COR-L47 (cell line): ENCODE results near the gene DCC.

Source experiments
- DNase-seq: peaks from one replicate; lab custom pipeline; 2025; lab: John Stamatoyannopoulos, UW

DCC gene

DNA sequence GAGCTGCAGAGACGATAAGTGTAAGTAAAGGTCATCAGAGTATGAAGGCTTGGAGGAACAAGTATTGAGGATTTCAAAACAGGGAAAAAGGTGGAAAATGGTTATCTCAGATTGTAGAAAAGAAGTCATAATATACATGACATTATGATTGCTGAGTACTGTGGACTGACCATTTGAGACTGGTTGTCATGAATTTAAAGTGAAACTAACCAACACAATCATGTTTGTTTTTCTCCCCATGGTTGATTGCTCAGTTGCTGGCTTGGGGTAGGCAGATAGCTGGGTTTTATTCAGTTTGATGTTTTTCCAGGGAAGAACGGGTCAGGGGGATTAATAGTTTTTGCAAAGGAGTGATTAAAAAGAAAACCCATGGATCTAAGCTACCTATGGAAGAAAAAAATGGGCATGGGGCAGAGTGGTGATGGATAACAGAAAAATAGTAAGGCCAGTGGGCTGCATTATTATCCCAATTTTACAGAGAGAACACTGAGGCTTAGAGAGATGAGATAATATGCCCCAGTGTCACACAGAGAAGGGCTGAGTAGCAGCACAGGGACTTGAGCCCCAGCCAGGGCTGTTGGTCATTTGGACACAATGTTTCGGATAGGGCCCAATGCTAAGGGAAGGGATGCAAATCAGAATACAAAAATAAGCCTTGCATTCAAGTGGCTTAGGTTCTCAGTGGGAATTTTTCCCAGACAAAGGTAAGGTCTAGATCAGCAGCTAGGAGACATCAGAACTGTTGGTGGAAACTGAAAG lies 885.7 kb downstream of the DCC start:
- DNase-seq, result no peak

DNA sequence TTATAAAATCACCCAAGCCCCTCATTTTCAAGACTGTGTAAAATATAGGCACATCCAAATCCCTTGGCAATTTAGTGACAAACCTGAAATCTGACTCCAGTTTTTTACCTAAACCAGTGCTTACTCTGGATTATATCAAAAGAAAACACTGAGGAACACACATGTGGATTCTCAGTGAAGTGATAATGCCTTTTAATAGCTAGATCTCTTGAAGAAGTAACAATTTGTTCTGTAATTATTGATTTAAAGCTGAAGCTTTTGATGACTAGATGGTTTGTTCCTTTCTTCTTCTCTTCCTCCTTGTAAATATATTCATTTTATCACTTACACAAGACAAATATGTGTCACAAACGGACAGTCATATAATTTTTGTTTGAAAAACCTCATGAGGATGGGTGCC lies 894.6 kb downstream of the DCC start:
- DNase-seq, result no peak

DNA sequence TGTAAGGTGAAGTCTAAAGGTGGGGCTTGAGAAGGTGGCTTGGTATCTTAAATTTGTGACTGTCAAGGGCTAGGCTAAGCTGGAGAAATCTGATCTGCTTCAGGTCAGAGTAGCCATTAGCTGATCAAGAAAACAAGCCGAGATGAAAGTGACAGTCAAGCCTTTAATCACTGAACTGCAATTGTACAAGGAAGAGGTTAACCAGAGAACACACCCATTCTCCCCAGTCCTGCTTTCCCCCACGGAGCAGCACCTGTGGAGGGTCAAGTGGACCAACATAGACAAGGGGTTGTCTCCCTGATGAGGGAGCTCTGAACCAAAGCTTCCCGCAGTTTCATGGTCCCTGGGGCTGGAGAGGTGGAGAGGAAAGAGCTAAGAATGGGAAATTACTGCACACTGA lies 901.2 kb downstream of the DCC start:
- DNase-seq, result no peak

DNA sequence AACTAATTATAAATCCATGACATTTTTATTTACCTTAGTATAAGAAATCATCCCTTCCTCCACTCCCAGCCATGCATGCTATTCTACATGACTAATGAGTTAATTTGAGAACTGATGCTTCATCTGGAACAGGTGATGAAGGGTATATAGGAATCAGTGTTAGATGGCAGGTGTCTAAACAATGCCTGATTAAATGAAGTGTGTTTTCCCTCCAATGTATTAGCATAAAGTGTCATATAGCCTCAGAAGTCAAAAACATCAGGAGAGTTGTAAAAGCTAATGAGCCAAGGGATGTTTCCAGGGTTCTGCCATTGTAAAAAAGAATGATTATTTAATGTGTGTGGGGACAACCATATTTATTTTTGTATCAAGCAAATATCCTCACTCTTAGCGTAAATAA lies 913.8 kb downstream of the DCC start:
- peak; percentile 27 for DNase-seq

DNA sequence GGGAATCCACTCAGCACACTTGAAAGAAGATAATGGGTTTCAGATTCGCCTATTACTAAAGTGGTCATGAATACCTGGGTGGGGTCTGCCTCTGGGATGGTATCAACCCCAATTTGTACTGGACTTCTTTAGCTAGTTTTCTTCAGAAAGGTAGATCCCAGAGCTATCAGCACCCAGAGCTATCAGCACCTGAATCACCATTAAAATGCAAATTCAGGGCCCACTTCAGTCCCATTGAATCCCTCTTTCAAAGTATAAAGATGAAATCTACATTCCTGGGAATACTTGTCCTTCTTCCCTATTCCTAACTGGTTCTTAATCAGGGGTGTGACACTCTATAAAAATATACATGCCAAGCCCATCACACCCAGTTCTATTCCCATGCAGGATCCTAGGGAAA lies 914.3 kb downstream of the DCC start:
- no peak for DNase-seq

DNA sequence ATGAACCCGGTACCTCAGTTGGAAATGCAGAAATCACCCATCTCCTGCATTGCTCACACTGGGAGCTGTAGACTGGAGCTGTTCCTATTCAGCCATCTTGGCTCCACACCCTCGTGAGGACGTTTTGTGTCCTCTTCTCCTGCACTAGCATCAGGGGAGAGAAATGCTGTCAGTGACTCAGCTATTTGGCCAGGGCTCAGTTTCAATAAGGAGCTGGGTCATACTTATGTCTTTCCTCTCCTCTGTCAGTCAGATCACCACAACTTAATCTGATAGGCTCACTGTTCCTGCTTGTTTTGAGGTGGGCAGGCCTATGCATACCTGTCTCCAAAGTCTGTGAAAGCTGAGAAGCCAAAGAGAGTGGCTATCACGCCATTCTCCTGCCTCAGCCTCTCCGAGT lies 921.2 kb downstream of the DCC start:
- no peak for DNase-seq

DNA sequence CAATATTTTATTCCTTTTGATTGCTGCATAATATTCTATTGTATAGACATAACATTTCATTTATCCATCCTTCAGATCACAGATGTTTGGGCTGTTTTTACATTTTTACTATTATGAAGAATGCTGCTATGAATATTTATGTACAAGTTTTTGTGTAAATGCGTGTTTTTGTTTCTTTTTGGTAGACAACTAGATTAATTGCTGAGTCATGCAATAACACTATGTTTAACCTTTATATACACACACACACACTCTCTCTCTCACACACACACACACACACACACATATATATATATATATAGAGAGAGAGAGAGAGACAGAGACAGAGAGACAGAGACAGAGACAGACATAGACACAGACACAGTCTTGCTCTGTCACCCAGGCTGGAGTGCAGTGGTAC lies 926.9 kb downstream of the DCC start:
- DNase-seq, result no peak

DNA sequence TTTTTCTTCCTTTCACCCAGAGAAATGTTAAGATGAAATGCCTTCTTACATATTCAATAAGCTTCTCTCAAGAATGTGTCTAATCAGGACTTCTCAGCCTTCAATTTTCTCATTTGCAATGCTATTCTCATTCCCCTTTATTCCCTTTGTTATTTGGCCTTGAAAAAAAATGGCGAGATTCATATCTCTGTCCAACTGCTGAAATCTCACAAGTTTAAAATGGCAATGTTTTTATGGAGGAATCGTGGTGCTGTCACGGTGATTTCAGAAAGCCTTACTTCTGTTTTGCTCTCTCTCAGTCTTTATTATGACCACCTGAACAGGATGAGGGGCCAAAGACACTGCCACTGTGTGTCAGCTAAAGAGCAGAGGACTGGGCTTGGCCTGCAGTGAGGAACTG lies 928.5 kb downstream of the DCC start:
- DNase-seq, result no peak

DNA sequence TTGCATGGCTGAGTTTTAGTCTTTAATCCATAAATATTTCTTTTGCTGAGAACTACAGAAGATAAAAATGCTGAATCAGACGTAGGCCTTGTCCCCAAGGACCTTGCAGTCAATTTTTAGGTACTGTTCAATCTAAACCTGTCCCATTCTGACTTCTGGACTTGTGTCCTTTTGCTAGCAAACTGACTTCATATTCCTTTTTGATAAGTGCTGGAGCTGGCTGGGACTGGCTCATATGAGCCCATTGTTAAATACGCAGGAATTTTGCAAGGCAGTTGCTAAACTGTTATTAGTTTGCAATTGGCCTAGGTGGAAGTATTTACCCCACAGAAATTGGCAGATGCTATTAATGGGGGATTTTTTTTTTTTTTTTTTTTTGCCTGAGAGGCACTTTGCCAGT lies 941.4 kb downstream of the DCC start:
- DNase-seq, result no peak

DNA sequence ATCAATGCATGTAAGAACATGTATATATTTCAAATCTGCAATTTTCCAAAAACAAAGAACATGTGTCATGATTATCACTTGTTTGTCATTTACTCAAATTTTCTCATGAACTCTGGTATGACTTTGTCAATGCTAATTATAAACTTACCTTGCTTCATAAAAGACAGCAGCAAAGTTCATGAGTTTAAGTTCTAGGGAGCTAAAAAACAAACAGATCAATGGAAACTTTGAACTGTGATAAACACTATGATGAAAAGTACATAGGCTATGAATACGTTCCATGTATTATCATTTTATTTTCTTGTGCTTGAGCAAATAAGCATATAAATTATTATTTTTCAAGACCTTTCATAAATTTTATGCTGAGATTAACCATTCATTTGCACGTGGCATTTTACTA lies 943.7 kb downstream of the DCC start:
- no peak for DNase-seq

DNA sequence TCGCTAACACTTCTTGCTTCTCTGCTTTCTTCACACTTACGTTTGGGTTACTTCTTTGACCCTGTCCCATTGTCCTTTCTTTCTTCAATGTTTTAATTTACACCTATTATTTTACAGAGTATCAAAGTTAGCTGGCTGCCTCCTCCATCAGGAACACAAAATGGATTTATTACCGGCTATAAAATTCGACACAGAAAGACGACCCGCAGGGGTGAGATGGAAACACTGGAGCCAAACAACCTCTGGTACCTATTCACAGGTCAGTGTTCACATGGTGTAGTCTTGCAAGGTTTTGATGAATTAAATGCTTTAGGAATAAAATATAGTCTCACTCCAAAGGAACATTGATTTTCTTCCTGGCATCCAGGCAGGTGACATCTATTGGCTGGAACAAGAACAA lies 965.5 kb downstream of the DCC start:
- DNase-seq, result no peak

DNA sequence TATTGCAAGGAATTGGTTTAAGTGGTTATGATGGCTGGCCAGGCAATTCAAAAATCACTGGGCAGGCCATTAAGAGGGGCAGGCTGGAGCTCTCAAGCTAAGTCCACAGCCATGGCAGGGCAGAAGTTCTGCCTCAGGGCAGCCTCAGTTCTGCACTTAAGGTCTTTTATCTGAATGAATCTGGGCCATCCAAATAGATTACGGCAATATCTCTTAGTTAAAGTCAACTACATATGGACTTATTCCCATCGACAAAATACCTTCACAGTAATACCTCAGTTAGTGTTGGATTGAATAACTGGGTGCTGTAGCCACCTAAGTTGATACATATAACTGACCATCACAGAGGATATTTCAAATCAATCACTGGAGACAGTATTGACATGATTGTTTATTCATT lies 979.6 kb downstream of the DCC start:
- DNase-seq, result no peak

DNA sequence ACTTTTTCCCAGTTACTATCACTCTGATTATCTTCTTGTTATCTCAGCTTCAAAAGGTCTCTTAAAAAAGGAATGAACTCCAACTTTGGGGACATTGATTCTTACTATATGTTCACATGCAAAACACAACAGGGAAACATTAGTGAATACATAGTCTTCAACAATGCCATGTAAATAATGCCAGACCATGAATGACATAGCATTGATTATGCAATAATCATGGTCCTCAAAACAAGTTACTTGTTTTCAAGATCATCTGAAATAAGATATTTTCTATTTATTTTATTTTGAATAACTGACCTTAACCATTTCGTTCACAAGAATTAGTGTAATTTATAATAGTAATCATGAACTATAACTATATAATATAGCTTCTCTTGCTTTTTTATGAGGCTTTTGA lies 982.2 kb downstream of the DCC start:
- no peak for DNase-seq

DNA sequence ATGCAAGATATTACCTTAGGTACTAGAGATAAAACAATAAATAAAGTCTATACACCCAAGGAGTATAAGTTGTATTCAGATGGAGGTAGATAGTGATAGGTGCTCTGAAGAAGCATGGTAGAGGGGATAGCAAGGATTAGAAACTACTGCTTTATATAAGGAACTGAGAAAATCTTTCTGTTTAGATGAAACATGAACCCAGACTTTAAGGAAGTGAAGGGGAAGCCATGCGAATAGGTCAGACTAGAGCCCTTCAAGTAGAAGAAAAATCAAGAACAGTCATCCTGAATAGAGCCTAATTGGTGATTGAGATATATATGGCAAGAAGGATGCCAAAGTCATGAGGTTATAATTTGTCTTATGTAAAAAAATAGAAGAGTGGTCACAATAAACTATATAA lies 984.4 kb downstream of the DCC start:
- DNase-seq, result no peak

DNA sequence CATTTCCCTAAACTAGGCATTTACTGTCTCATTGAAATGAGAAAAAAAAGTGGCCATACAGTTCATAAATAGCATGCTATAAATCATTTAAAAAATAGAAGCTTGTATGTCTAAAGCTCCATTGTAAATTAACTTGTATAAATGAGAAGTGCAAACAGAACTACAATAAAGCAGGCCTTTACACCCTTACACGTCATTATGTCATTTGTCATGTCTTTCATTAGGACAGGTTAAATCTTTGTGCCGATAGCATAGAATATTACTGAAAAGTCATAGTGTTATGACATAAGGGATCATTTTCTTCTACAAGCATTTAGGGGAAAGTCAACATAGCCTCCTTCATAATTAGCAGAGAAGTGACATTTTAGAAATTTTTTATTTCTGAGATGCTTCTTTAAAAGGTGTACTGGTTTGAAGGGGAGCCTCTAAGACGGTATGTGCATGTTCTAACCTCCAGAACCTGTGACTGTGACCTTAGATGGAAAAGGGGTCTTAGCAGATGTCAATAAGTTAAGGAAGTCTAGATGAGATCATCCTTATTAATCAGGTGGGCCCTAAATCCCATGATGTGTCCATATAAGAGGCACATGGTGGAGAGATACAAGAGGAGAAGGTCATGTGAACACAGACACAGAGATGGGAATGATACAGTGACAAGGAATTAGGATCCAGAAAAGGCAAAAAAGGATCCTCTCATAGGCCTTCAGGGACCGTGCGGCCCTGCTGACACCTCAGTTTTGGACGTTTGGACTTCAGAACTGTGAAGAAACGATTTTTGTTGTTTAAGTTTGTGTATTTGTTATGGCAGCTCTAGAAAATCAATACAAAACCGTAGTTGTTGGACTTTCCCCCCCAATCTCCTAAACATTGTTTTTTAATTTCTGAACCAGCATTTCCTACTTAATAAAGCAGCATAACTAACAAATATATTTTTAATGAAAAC lies 1020.8 kb downstream of the DCC start:
- DNase-seq, result peak; percentile 10

DNA sequence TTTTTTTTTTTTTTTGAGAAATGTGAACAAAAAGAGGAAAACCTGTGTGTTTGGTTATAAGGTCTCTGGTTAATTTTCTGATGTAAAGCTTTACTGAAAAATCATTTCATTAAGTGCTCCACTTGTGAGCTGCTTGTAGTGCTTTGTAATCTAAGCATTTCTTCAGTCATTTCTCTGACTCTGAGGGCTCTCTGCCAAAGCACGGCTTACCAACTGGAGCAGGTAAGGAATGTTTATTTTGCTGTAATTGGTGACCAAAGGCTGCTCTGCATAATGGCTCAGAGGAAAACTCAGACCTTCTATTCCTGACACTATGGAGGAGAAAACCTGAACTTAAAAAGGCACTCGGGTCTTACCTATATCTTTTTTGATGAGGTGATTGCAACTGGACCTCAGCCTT lies 1035.6 kb downstream of the DCC start:
- DNase-seq, result peak; percentile 55

DNA sequence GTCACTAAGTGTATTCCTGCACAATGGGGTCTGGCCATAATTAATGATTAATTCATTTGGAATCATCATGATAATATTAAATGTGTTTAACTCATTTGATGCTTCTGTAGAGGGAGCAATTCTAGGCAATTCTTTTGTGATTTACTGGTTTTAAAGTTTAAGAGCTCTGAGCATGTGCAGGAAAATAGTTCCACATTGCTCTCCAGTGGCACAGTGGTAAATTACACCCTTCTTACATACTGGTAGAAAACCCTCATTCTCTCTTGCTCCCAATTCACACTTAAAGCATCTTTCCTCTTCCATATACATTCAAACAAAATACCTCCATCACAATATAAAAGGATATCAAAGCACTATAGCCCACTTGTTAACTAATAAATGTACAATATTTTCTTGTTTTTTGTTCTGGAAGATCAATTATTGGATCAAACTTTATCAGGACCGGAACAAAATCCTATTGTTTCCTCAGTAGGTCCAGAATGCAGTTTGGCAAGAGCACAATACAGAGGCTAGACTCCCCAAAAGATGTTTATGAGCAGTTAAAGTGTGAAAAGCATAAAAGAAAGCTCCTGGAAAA lies 1040.2 kb downstream of the DCC start:
- peak; percentile 76 for DNase-seq

DNA sequence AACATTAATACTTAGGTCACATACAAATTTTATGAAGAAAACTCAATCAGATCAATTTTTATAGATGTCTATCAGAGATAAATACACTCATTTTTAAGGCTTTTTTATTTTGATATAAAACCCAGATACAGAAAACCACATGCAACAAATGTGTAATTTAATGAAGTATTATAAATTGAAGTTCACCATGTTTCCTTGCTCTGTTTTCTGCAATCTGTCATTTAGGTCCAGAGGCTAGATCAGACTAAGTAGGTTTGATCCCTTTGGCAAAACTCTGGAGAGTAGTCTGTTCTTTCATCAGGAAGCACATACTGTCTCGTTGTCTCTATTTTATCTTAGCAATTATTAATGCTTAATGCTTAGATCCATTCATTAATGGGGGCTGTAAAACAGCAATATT lies 1042.9 kb downstream of the DCC start:
- no peak for DNase-seq

DNA sequence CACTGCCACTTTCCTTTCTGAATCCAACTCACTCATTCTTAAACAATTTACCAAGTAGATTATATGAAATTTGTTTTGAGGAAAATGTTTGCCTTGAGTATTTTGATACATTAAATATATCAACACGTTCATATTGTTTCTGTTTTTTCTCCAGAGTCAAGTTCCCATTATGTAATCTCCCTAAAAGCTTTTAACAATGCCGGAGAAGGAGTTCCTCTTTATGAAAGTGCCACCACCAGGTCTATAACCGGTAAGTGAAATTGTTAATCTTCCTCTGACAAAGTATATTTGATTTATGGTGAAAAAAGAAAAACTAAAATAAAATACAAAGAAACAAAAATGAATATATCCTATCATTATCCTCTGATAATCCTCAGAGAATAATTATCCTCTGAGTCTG lies 1045.9 kb downstream of the DCC start:
- no peak for DNase-seq

DNA sequence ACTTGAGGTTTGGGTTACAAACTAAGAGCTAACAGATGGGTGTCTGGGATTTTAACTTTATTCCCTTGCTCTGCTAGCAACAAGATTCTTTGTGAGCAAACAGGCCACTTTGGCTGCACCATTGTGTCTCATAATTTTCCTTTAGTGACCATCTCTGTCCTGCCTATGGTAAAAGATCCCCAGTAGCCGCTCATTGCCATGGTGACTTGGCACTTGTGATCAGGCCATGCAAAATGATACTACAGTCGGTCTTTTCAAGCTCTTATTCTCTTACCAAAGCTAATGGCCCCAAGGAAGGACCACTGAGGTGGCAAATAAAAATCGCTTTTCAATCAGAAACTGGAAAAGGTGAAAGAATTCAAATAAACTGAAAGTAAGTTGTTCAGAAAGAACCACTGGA lies 1047.6 kb downstream of the DCC start:
- DNase-seq, result no peak

DNA sequence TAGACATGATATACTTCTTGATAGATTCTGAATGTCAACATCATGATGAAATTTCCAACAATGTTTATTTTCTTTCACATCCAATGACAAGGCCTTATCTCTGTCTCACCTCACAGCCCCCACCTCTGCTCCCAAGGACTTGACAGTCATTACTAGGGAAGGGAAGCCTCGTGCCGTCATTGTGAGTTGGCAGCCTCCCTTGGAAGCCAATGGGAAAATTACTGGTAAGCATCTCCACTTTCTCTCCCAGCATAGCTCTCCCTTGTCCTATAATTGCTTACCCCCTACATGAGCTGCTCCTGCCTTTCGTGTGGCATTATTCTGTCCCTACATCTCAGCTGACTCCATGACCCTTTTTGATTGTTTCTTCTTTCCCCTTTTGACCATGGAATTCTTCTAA lies 1062.7 kb downstream of the DCC start:
- DNase-seq, result peak; percentile 46

DNA sequence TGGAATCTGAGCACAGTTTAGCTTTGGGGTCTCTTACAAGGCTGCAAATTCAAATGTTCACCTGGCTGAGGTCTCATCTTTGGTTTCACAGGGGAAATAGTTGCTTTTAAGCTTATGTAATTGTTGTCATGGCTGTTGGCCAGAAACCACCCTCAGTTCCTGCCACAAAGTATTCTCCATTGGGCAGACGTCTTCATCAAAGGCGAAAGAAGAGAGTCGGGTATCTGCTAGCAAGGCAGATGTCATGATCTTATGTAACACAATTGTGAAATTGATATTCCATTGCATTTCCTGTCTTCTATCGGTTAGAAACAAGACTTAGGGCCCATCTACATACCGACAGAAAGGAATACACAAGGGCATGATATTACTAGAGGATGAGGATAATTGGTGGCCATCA lies 1068.3 kb downstream of the DCC start:
- DNase-seq, result no peak

DNA sequence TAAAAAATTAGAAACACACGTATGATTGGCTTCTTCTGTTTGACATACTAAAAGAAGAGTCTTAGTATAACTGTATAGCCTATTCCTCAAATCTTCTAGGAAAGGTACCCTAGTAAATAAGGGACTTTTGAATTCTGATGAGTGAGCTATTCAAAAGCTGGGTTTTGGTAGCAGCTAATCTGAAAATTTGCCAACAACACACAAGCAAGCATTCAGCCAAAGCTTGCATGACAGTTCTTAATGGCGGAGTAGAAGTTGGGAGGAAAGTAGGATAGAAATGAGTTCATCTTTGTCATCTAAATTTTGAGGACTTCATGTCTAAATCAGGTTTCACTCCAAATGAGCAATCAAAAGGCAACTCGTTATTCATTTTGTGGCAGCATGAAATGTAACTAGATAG lies 1071.5 kb downstream of the DCC start:
- no peak for DNase-seq
